K562 (cell line): ENCODE measurements around the gene DNMT1. TPM values are rescaled to one million over a fixed set of nuclear protein-coding genes. Genes with fewer than 3 reads are reported as not detected.
A peak's percentile ranks its signal among the peaks of the same experiment; 100 is the strongest.

ENCODE experiments used
- ARID3B ChIP-seq: fragments of 250-450 bp; sonication (Bioruptor Pico); IDR thresholded peaks from 2 replicates; pipeline ENCODE4 v1.4.0; 2020; ENCODE audit warnings: borderline replicate concordance
- BRF2 ChIP-seq: IDR thresholded peaks from 3 replicates; pipeline ENCODE4 v1.6.1; 2011; ENCODE audit warnings: borderline replicate concordance, mild to moderate bottlenecking; ENCODE audit not compliant: insufficient read length, insufficient read depth
- CHCHD3 ChIP-seq: fragments of 250-450 bp; sonication (Bioruptor Pico); IDR thresholded peaks from 2 replicates; pipeline ENCODE4 v2.1.2; 2022; ENCODE audit warnings: mild to moderate bottlenecking
- ETS2 ChIP-seq: IDR thresholded peaks from 2 replicates; pipeline ENCODE4 v1.6.1; 2016; ENCODE audit warnings: borderline replicate concordance, missing genetic modification characterization, mild to moderate bottlenecking, moderate library complexity, missing compliant biosample characterization; ENCODE audit not compliant: poor library complexity, severe bottlenecking
- FOXA3 ChIP-seq, 2 experiments: fragments of 450-650 bp in 1 of 2; sonication (generic) in 1 of 2; formaldehyde crosslinking; IDR thresholded peaks in 1 of 2; conservative IDR thresholded peaks in 1 of 2; 2 replicates each; pipeline versions ENCODE4 v1.4.0 to v1.8.0; 2020 to 2022; ENCODE audit warnings: mild to moderate bottlenecking in 2 of 2, missing genetic modification reagents in 1 of 2
- HBP1 ChIP-seq: fragments of 450-650 bp; formaldehyde crosslinking; IDR thresholded peaks from 2 replicates; pipeline ENCODE4 v1.4.0; 2022; ENCODE audit warnings: missing genetic modification characterization
- HNRNPLL ChIP-seq: fragments of 200-400 bp; formaldehyde crosslinking; IDR thresholded peaks from 2 replicates; pipeline ENCODE4 v1.6.1; 2017; ENCODE audit warnings: low read length, low read depth, mild to moderate bottlenecking; ENCODE audit not compliant: poor library complexity, severe bottlenecking
- MCM2 ChIP-seq: fragments of 450-650 bp; IDR thresholded peaks from 2 replicates; pipeline ENCODE4 v1.6.1; 2017; ENCODE audit warnings: low read depth, mild to moderate bottlenecking
- MTA3 ChIP-seq: fragments of 450-650 bp; formaldehyde crosslinking; IDR thresholded peaks from 2 replicates; pipeline ENCODE4 v1.6.1; 2017; ENCODE audit warnings: mild to moderate bottlenecking, borderline replicate concordance
- MYC ChIP-seq, 2 experiments: fragments of 250-450 bp in 1 of 2; sonication (Bioruptor Pico) in 1 of 2; IDR thresholded peaks; 2 replicates each; pipeline versions ENCODE4 v1.5.1 to v1.6.1; 2012 to 2021; ENCODE audit warnings: low read depth in 2 of 2, borderline replicate concordance in 1 of 2, improper control_type of control experiment in 1 of 2, low read length in 1 of 2, mild to moderate bottlenecking in 1 of 2, moderate library complexity in 1 of 2
- NFIC ChIP-seq: fragments of 450-650 bp; IDR thresholded peaks from 2 replicates; pipeline ENCODE4 v1.6.1; 2017; ENCODE audit warnings: mild to moderate bottlenecking, inconsistent platforms
- VEZF1 ChIP-seq: fragments of 200-800 bp; sonication (Bioruptor generic); IDR thresholded peaks from 2 replicates; pipeline ENCODE4 v1.6.1; 2017; ENCODE audit warnings: missing genetic modification characterization, missing compliant biosample characterization
- ZBTB12 ChIP-seq: fragments of 250-450 bp; sonication (Bioruptor Pico); IDR thresholded peaks from 2 replicates; pipeline ENCODE4 v1.4.0; 2020
- ZBTB5 ChIP-seq: fragments of 450-650 bp; IDR thresholded peaks from 2 replicates; pipeline ENCODE4 v1.6.1; 2017; ENCODE audit warnings: antibody characterized with exemption
- ZC3H8 ChIP-seq: fragments of 450-650 bp; IDR thresholded peaks from 2 replicates; pipeline ENCODE4 v1.6.1; 2017
- ZEB2 ChIP-seq: fragments of 450-650 bp; IDR thresholded peaks from 2 replicates; pipeline ENCODE4 v1.6.1; 2016
- ZNF232 ChIP-seq: sonication (generic); formaldehyde crosslinking; IDR thresholded peaks from 2 replicates; pipeline ENCODE4 v1.8.0; 2022; ENCODE audit warnings: mild to moderate bottlenecking, missing genetic modification reagents
- polyA plus RNA-seq, 8 experiments: library from polyadenylated mRNA; depleted of rRNA in 4 of 8; stranded (reverse) in 5 of 8; unstranded in 3 of 8; fragments of >200 nt; fragmentation: Nextera tagmentation in 2 of 8; fragmentation: Illumina TruSeq in 1 of 8; extraction: Ambion mirVana in 2 of 8; extraction: Trizol in 1 of 8; gene quantifications; 2 replicates each; pipeline versions ENCODE4 v1.2.1 to v1.2.3, GENCODE V29; 2011 to 2014; ENCODE audit warnings: inconsistent platforms in 1 of 8, missing spikeins in 1 of 8
- total RNA-seq, 7 experiments: library from RNA; depleted of rRNA in 6 of 7; stranded (reverse); fragments of >200 nt in 6 of 7; fragmentation: Illumina TruSeq in 2 of 7; extraction: Trizol in 2 of 7; gene quantifications; 2 replicates each; pipeline versions ENCODE4 v1.2.1 to v1.2.3, GENCODE V29; 2011 to 2021; ENCODE audit warnings: low replicate concordance in 1 of 7

DNMT1 gene
- total and polyA plus RNA-seq, 9 of the 15 experiments (the other 6 are each of a cell fraction or from before 2014, with no cell fraction given), result 80.1 to 271 (median 121) TPM

- TF ChIP-seq VEZF1 (CRISPR knock-in tag) (peak; percentile 55), ETS2 (no peak), ZBTB12 (no peak), MYC (IDR thresholded peaks at IDR 0.05; ENCODE audit: low read depth, low read length) (peak; percentile 47; the same call in 1 of the 2 replicates), MYC (CRISPR knock-in tag; IDR thresholded peaks at IDR 0.05; ENCODE audit: borderline replicate concordance, low read depth) (no peak), MCM2 (no peak), MTA3 (peak; percentile 19; the same call in 1 of the 2 replicates), FOXA3 (CRISPR knock-in tag; conservative IDR thresholded peaks at IDR 0.05 in 1 of 2, IDR thresholded peaks at IDR 0.05 in 1 of 2) (0 out of 4 replicates have a peak, but pooled peaks of 1 of the 2 experiments have one; percentile 22), ZC3H8 (no peak), ZNF232 (CRISPR knock-in tag) (no peak), CHCHD3 (CRISPR knock-in tag) (no peak), ZEB2 (0 out of 2 replicates have a peak, but pooled peaks have one; percentile 15), HNRNPLL (no peak), ARID3B (CRISPR knock-in tag) (no peak), BRF2 (no peak), ZBTB5 (no peak), NFIC (0 out of 2 replicates have a peak, but pooled peaks have one; percentile 27), HBP1 (CRISPR knock-in tag) (peak; percentile 78; the same call in 1 of the 2 replicates)
Measured at GRCh38 chr19:10112895-10113591, 81.7 kb downstream of the DNMT1 start (continued).
